DMS79 treated with DMSO at 0.1 percent for 48 hours (cell line): ENCODE data around the gene DNAJC3.
"Not testable (repeated sequence)": the region's sequence is repeated elsewhere in the genome, so short reads cannot be mapped to it uniquely, and the experiment has no call there.

Source experiments
- DNase-seq: peaks from one replicate; lab custom pipeline; 2025; lab: John Stamatoyannopoulos, UW

DNAJC3 gene

GRCh38 chr13:95714142-95714832, 37.3 kb downstream of the DNAJC3 start:
- no peak for DNase-seq

- no peak for DNase-seq
These were observed 39.3 kb downstream of the DNAJC3 start for GRCh38 chr13:95716231-95716630.

- DNase-seq = no peak
These were observed 45.3 kb downstream of the DNAJC3 start for GRCh38 chr13:95722241-95722640.

GRCh38 chr13:95723438-95723837, 46.5 kb downstream of the DNAJC3 start:
- DNase-seq = no peak

- no peak for DNase-seq
These were observed 47.3 kb downstream of the DNAJC3 start for GRCh38 chr13:95724252-95724651.

GRCh38 chr13:95726876-95727275, 49.9 kb downstream of the DNAJC3 start:
- no peak for DNase-seq

GRCh38 chr13:95728957-95729356, 52.0 kb downstream of the DNAJC3 start:
- DNase-seq = no peak

- DNase-seq = no peak
These were observed 57.2 kb downstream of the DNAJC3 start for GRCh38 chr13:95734124-95734523.

GRCh38 chr13:95740071-95740978, 63.4 kb downstream of the DNAJC3 start:
- DNase-seq = not testable (repeated sequence)

GRCh38 chr13:95740979-95741320, 64.0 kb downstream of the DNAJC3 start:
- no peak for DNase-seq

- DNase-seq = no peak
These were observed 64.9 kb downstream of the DNAJC3 start for GRCh38 chr13:95741584-95742563.

- DNase-seq = no peak
These were observed 66.3 kb downstream of the DNAJC3 start for GRCh38 chr13:95743192-95743591.

- no peak for DNase-seq
These were observed 68.3 kb downstream of the DNAJC3 start for GRCh38 chr13:95745289-95745688.

- DNase-seq = no peak
These were observed 68.8 kb downstream of the DNAJC3 start for GRCh38 chr13:95745752-95746151.

- no peak for DNase-seq
These were observed 72.6 kb downstream of the DNAJC3 start for GRCh38 chr13:95749545-95749944.

GRCh38 chr13:95752677-95753076, 75.7 kb downstream of the DNAJC3 start:
- no peak for DNase-seq

GRCh38 chr13:95754069-95754468, 77.1 kb downstream of the DNAJC3 start:
- DNase-seq = no peak

GRCh38 chr13:95756072-95756471, 79.1 kb downstream of the DNAJC3 start:
- no peak for DNase-seq

- DNase-seq = not testable (repeated sequence)
These were observed 85.7 kb downstream of the DNAJC3 start for GRCh38 chr13:95762626-95763025.

GRCh38 chr13:95763601-95764000, 86.7 kb downstream of the DNAJC3 start:
- no peak for DNase-seq

- no peak for DNase-seq
These were observed 95.0 kb downstream of the DNAJC3 start for GRCh38 chr13:95771905-95772304.

GRCh38 chr13:95779522-95779921, 102.6 kb downstream of the DNAJC3 start:
- no peak for DNase-seq
